BJ (cell line): ENCODE data around the gene RPUSD2. TPM values are rescaled to one million over a fixed set of nuclear protein-coding genes. Genes with fewer than 3 reads are reported as not detected.

Experiments
- CTCF ChIA-PET: fragments of 350-600 bp; formaldehyde crosslinking; extraction: SDS; loops from one replicate; lab custom pipeline; 2021; ENCODE audit warnings: antibody characterized with exemption, inconsistent platforms; lab: Yijun Ruan, JAX
- POLR2A ChIA-PET: fragments of 300-600 bp; sonication (Branson Sonifier 250); formaldehyde crosslinking; extraction: SDS; loops from one replicate; lab custom pipeline; 2021; ENCODE audit warnings: antibody characterized with exemption; lab: Charles Lee
- DNase-seq: peaks from one replicate; pipeline ENCODE4 v3.0.0-alpha.2; 2011; ENCODE audit warnings: low read depth
- H3K27me3 ChIP-seq: 2 replicates; pipeline ENCODE4 v1.6.0; 2011; ENCODE audit warnings: low read length; ENCODE audit not compliant: control insufficient read depth, insufficient read depth
- H3K36me3 ChIP-seq: 2 replicates; pipeline ENCODE4 v1.5.1; 2011; ENCODE audit warnings: low read length; ENCODE audit not compliant: control insufficient read depth, insufficient read depth
- H3K4me3 ChIP-seq: 2 replicates; pipeline ENCODE4 v1.5.1; 2011; ENCODE audit warnings: low read depth, mild to moderate bottlenecking, control low read depth, low read length
- CTCF ChIP-seq: IDR thresholded peaks from 2 replicates; pipeline ENCODE4 v1.5.1; 2011; ENCODE audit warnings: low read depth, mild to moderate bottlenecking, control low read depth, inconsistent platforms, low read length, moderate library complexity; ENCODE audit not compliant: insufficient read depth
- polyA plus RNA-seq: library from polyadenylated mRNA; depleted of rRNA; stranded (reverse); fragments of >200 nt; gene quantifications from 2 replicates; pipeline ENCODE4 v1.2.3, GENCODE V29; 2011

The RPUSD2 gene
- polyA plus RNA-seq, 1 experiment, result 9.3 TPM

DNA sequence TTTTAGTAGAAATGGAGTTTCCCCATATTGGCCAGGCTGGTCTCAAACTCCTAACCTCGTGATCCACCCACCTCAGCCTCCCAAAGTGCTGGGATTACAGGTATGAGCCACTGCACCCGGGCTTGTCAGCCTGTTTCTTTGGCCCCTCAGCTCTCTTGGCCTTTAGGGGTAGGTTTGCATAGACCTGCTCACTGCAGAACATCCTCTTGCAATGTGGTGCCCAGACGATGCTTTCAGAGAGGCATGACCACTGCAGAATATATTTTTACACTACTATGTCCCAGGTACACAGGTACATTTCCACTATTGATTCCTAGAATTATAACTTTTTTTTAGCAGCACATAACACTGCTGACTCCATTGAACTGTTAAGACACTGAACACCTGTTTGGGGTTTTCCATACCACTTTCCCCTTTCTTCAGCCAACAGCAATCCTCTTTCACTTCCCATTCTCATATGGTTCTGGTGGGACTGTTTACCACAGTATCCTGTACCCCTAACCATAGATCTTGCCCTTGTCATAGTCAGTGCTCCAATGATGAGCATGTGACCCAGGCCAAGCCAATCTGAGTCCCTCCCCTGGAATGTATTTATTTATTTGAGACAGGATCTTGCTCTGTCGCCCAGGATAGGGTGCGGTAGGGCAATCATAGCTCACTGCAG lies 25.3 kb upstream of the RPUSD2 start:
- TF ChIP-seq CTCF, result no peak
- POLR2A ChIA-PET, result no interaction called here
- CTCF ChIA-PET, result interaction anchor here (0.8 kb wide), 1 partner anchor 24 kb away, joined by 4 read pairs; no protein-coding TSS in a partner anchor
- DNase-seq, result no peak
- H3K4me3 ChIP-seq, result no peak overlapping the region
- H3K27me3 ChIP-seq, result no peaks in the 10 kb centered on the region
- peaks cover 1% of the 10 kb centered on the region; the same call in 1 of the 2 replicates for H3K36me3 ChIP-seq

GRCh38 chr15:40545457-40545856 lies 23.6 kb upstream of the RPUSD2 start:
- H3K4me3 ChIP-seq, result no peak overlapping the region
- POLR2A ChIA-PET, result no interaction called here
- CTCF ChIA-PET, result no interaction called here
- no peaks in the 10 kb centered on the region for H3K36me3 ChIP-seq
- H3K27me3 ChIP-seq, result no peaks in the 10 kb centered on the region
- TF ChIP-seq CTCF, result no peak
- no peak for DNase-seq

DNA sequence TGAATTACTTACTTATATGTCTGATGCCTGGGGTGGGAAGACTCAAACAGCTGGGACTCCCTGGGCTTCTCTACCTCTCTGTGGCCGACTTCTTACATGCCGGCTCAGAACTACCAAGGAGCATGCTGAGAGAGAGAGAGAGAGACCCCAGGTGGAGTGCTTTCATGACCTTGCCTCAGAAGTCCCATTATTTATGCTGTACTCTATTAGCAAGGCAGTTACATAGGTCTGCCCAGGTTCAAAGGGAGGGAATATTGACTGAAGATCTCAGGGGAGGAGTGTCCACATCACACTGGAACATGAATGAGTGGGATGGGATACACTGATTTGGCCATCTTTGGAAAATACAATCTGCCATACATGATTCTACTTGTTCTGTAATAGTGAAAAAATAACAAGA lies 20.5 kb upstream of the RPUSD2 start:
- Histone ChIP-seq H3K36me3 (peaks cover 1% of the 10 kb centered on the region), H3K27me3 (no peaks in the 10 kb centered on the region), H3K4me3 (no peak overlapping the region)
- ChIA-PET CTCF (interaction anchor here (0.6 kb wide), 1 partner anchor 19 kb away, joined by 3 read pairs; no protein-coding TSS in a partner anchor), POLR2A (interaction anchor here (0.5 kb wide), 1 partner anchor 13 kb away, joined by 9 read pairs; no protein-coding TSS in a partner anchor)
- TF ChIP-seq CTCF, result no peak
- no peak for DNase-seq

- DNase-seq, result no peak
- Histone ChIP-seq H3K4me3 (no peak overlapping the region), H3K36me3 (peaks cover 1% of the 10 kb centered on the region), H3K27me3 (no peaks in the 10 kb centered on the region)
- POLR2A ChIA-PET, result no interaction called here
- CTCF ChIA-PET, result no interaction called here
- TF ChIP-seq CTCF, result no peak
Observed at GRCh38 chr15:40549894-40550293, 19.2 kb upstream of the RPUSD2 start.

- ChIA-PET POLR2A (no interaction called here), CTCF (no interaction called here)
- DNase-seq, result no peak
- Histone ChIP-seq H3K36me3 (peaks cover 1% of the 10 kb centered on the region), H3K4me3 (no peak overlapping the region), H3K27me3 (no peaks in the 10 kb centered on the region)
- TF ChIP-seq CTCF, result no peak
Observed at GRCh38 chr15:40550341-40551037, 18.6 kb upstream of the RPUSD2 start.
